NCI-H1436 treated with DMSO at 0.1 percent for 48 hours (cell line): ENCODE data around the gene VPS36.
"Not testable (repeated sequence)": the region's sequence is repeated elsewhere in the genome, so short reads cannot be mapped to it uniquely, and the experiment has no call there.

Source experiments
- DNase-seq: peaks from one replicate; lab custom pipeline; 2025; lab: John Stamatoyannopoulos, UW

The VPS36 gene

GRCh38 chr13:52446265-52446664 lies 4.2 kb downstream of the VPS36 start:
- DNase-seq: no peak

DNA sequence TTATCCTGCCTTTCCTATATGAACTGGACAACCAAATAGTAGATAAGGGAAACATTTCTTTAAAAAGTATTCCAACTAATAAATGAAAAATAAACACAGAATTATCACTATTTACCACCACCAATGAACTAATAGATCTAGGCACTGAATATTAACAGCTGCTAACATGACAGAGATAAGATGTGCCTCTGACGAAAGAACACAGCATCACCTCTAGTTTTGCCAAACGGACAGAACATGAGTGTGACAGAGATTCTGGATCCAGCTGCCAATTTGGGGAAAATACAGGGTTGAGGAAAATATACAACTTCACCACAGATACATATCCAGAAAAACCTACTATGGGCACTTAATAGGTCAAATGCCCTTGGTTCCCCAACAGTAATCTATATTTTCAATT lies 18.0 kb downstream of the VPS36 start:
- no peak for DNase-seq

DNA sequence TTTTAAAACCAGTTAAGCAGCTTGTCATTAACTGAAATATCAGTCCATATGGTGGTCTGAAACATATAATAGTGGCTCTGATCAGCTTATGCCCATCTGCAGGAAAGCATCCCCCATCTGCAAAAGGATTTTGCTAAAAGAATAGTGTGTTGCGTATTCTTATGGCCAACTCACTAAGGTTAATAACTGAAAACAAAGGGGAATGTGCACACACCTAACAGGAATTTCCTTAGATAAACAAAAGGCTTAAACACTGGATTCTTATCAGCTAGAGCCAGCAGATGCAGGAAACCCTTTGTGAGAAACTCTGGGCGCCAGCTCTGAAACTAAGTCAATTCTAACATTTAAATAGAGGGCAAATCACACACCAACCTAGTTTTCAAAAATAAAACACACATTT lies 22.1 kb downstream of the VPS36 start:
- no peak for DNase-seq

GRCh38 chr13:52421216-52421615 lies 29.2 kb downstream of the VPS36 start:
- DNase-seq: no peak

DNA sequence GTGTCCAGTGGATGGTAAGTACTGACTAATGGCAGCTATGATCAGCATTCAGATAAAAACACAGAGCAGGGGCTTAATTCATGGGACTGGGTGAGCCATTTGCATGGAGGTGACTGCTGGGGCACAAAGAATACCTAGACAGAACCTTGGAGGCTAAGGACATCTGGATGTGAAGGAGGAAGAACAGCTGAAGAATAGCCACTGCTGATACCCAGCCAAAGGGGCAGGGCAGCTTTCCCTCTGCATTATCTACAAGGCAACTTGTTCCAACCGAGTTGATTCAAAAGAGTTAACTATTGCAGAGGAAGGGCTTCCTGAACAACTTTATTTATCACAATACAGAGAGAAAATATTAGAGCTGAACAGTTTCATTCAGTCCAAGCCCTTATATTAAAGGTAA lies 31.4 kb downstream of the VPS36 start:
- DNase-seq: no peak

DNA sequence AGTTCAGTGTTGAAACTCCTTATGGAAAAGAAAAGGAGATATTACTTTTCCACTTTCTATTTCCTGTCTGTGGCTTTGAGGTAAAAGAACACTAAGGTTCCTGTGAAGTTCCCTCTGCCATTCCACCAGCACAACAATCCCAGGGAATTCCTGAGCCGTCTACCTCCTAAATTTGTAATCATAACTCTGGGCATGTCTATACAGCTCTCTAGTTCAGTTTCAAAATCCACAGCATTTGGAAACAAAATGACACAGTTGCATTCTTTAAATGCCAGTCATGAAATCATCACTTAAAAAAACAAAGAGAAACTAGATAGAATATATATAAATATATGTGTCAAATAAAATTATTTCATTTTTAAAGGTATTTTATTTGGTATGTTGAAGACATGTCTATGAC lies 35.5 kb downstream of the VPS36 start:
- DNase-seq: no peak

DNA sequence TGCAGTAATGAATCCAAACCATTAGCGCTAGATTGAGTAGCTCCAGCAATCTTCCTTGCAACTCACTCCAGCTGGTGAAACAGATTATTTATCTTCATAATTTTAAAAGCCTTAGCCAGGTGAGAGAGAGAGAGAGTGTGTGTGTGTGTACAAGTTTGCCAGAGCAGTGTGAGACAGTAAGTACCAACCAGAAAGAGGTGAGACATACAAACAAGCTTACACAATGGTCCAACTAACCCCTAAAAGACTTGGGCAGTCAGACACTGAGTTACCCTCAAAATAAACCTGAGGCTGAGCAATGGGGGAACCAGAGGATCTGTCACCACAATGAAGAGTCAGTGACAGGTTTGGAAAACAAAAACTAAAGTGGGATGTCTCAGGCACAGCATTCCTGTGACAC lies 36.4 kb downstream of the VPS36 start:
- DNase-seq: no peak

- DNase-seq: no peak
These were observed 38.3 kb downstream of the VPS36 start for GRCh38 chr13:52412128-52412527.

- DNase-seq: no peak
These were observed 38.8 kb downstream of the VPS36 start for GRCh38 chr13:52411629-52412028.

DNA sequence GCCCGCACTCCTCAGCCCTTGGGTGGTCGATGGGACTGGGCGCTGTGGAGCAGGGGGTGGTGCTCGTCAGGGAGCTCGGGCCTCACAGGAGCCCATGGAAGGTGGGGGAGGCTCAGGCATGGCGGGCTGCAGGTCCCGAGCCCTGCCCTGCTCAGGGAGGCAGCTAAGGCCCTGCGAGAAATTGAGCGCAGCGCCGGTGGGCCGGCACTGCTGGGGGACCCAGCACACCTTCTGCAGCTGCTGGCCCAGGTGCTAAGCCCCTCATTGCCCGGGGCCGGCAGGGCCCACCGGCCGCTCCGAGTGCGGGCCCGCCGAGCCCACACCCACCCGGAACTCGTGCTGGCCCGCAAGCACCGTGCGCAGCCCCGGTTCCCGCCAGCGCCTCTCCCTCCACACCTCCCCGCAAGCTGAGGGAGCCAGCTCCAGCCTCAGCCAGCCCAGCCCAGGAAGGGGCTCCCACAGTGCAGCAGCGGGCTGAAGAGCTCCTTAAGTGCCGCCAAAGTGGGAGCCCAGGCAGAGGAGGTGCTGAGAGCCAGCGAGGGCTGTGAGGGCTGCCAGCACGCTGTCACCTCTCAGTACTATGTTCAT lies 42.3 kb downstream of the VPS36 start:
- not testable (repeated sequence) for DNase-seq

DNA sequence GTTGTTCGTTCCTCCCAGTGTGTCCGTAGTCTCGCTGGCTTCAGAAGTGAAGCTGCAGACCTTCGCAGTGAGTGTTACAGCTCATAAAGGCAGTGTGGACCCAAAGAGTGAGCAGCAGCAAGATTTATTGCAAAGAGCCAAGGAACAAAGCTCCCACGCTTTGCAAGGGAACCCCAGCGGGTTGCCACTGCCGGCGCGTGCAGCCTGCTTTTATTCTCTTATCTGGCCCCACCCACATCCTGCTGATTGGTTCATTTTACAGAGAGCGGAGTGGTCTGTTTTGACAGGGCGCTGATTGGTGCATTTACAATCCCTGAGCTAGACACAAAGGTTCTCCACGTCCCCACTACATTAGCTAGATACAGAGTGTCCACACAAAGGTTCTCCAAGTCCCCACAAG lies 43.0 kb downstream of the VPS36 start:
- not testable (repeated sequence) for DNase-seq

DNA sequence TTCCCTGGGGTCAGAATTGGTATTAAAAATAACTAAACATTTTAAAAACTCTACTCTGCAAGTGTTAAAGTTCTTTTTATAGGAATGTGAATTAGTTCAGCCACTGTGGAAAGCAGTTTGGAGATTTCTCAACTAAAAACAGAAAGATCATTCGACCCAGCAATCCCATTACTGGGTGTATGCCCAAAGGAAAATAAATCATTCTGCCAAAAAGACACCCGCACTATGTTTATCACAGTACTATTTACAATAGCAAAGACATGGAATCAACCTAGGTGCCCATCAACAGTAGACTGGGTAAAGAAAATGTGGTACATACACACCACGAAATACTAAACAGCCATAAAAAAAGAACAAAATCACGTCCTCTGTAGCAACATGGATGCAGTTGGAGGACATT lies 43.8 kb downstream of the VPS36 start:
- DNase-seq: no peak

DNA sequence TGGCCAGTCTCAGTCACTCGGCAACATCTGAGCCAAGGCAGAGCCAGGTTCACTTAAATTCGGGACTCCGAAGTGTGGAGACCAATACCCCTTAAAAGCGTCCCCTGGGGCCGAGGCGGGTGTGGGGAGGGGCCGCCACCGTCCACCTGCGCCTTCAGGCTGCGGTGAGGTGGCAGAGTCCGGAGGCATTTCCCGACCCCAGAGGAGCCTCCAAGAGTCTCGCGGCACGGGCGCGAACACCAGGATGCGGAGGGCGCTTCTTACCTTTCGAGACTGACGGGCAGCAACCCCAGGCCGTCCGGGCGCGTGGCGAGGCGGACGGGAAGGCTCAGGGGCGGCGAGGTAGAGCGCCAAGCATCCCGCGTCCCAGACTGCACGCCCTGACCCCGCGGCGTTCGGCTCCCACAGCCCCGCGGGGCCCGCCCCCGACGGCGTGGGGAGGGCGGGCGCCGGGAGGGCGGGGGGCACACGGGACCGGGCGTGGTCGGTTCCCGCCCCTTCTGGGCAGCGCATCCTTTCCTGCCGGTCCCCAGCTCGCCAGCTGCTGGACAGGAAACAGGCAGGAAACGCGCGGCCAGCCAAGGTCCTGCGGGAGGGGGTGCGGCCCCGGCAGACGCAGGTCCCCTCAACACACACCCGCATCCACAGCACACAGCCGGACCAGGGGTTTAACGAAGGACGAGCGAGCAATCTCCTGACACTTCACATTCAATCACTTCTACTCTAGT lies 44.5 kb downstream of the VPS36 start, which contains the start of gene THSD1:
Gene THSD1 (minus strand): TSS at position 406 of the 728 bp plus-strand sequence. CDS start 3,572 bp downstream, outside the sequence.
- no peak for DNase-seq

- no peak for DNase-seq
These were observed 45.1 kb downstream of the VPS36 start for GRCh38 chr13:52405369-52405766.

DNA sequence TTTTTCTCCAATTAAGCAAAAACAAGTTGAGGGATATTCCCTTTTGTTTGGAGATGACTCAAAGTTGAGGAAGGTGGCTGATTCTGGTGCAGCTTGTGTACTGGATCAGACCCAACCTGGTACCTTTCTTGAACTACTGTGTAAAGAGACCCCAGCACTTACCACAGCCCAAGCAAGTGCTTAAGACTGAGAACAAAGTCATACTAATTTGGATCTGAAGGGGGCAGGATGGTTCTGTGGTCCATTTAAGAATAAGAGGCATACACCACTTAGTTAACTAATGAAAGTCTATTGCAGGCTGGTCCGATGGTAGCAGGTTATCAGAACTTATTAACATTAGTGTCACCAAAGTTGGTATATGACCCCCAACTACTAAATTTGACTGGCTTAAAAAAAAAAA lies 50.7 kb downstream of the VPS36 start:
- no peak for DNase-seq

DNA sequence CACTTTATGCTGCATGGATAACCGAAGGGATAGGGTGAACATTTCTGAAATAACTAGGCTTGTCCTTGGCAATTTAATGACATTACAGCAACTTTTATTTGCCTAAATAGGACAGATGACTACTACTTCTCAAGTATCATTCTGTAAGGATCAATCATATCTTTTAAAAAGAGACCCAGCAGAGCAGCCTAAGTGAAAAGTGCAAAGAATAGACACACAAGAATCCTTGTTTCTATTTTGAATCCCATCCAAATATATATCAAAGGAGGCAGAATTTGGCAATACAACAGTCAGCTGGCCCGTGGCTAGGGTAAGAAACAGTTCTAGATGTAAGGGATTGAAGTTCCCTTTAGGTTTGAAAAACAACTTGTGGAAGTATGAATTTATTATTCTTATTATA lies 51.4 kb downstream of the VPS36 start:
- no peak for DNase-seq

DNA sequence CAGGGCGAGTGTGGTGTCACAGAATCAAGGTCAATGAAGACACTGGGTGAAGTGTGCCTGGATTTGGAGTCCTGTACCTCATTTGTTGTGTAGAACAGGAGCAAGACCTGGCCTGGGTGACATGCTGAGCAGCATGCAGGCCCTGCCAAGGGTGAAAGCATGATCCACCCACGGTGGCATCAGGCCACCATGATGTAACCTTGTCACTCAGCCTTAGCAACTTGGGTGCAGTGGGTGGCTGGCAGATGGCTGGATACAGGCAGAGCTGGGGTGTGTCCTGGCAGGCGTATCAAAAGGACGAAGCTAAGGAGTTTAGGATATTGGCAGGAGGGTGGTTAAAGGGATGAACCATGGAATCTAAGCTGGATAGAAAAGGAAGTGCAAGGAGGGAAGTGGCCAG lies 54.7 kb downstream of the VPS36 start:
- DNase-seq: no peak

DNA sequence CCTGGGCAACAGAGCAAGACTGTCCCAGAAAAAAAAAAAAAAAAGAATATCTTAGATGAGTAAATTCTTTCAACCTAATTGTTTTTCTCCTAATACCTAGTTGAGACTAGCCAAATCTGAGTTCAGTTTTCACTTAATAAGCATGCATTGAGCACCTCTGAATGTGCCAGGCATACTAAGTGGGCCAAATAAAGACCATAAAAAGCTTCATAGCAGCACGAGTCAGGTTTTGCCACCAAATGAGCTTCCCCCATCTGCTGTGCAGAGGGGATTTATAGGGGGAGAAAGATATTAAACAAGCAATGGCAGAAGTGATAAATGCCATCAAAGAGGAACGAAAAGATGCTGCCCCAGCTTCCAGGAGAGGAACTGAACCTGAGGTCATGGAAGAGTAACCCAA lies 55.8 kb downstream of the VPS36 start:
- no peak for DNase-seq

- no peak for DNase-seq
These were observed 56.7 kb downstream of the VPS36 start for GRCh38 chr13:52393572-52394357.

DNA sequence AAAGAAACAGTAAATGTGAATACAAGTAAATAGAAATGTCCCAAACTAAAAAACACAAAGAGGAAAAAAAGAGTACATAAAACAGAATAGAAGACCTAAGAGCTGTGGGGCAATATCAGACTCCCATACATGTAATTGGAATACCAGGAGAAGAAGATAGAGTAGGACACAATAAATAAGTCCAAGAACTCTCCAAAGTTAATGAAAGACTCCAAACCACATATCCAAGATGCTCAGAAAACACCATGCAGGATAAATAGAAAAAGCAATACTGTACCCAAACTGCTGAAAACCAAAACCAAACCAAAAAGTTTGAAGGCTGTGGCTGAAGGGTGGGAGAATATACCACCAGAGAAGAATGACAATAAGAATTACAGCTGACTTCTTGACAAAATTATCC lies 62.7 kb downstream of the VPS36 start:
- no peak for DNase-seq

- DNase-seq: no peak
These were observed 64.6 kb downstream of the VPS36 start for GRCh38 chr13:52385870-52386269.

GRCh38 chr13:52383366-52383765 lies 67.1 kb downstream of the VPS36 start:
- DNase-seq: no peak

GRCh38 chr13:52378312-52378711 lies 72.1 kb downstream of the VPS36 start:
- DNase-seq: no peak
